Activated T-helper 17 cell treated with anti-CD3 and anti-CD28 coated beads, Interleukin-2, amount 50 U/mL, for 72 hours (primary cell): ENCODE results near the gene SERGEF. TPM values are rescaled to one million over a fixed set of nuclear protein-coding genes. Genes with fewer than 3 reads are reported as not detected.

ENCODE experiments used
- ATAC-seq: fragments of 150-1000 bp; cut with Tn5 transposase; replicated peaks from 2 replicates; pipeline ENCODE4 v1.10.0; 2021; ENCODE audit warnings: mild to moderate bottlenecking, moderate library complexity
- H3K27ac Mint-ChIP-seq: one replicate; pipeline ENCODE4 v1.8.0; 2022; ENCODE audit warnings: mixed read lengths
- H3K27me3 Mint-ChIP-seq: one replicate; pipeline ENCODE4 v1.8.0; 2022; ENCODE audit warnings: mixed read lengths
- H3K36me3 Mint-ChIP-seq: one replicate; pipeline ENCODE4 v1.8.0; 2022; ENCODE audit warnings: low read depth, mild to moderate bottlenecking, mixed read lengths
- H3K4me1 Mint-ChIP-seq: one replicate; pipeline ENCODE4 v1.8.0; 2022; ENCODE audit warnings: mixed read lengths
- H3K4me3 Mint-ChIP-seq: one replicate; pipeline ENCODE4 v1.8.0; 2022; ENCODE audit warnings: mild to moderate bottlenecking, mixed read lengths
- H3K9me3 Mint-ChIP-seq: one replicate; pipeline ENCODE4 v1.8.0; 2022; ENCODE audit warnings: mixed read lengths
- total RNA-seq, 2 donors: library from RNA; stranded (reverse); gene quantifications; one replicate each; pipeline ENCODE4 v1.2.3, GENCODE V29; 2022

Gene SERGEF
- total RNA-seq, 2 donors from 2014 or later = 47.9 to 76.0 TPM

- H3K9me3 Mint-ChIP-seq = no peaks in the 10 kb centered on the region
- no peak overlapping the region for H3K4me3 Mint-ChIP-seq
- no peak for ATAC-seq
- peaks cover 10% of the 10 kb centered on the region for H3K4me1 Mint-ChIP-seq
- no peak overlapping the region for H3K27ac Mint-ChIP-seq
- no peaks in the 10 kb centered on the region for H3K27me3 Mint-ChIP-seq
- H3K36me3 Mint-ChIP-seq = peaks cover 41% of the 10 kb centered on the region
Measured at GRCh38 chr11:17861036-17861755, 151.7 kb downstream of the SERGEF start.

- Mint-ChIP-seq H3K4me1 (peaks cover 10% of the 10 kb centered on the region), H3K4me3 (no peak overlapping the region), H3K27ac (no peak overlapping the region), H3K36me3 (peaks cover 41% of the 10 kb centered on the region), H3K27me3 (no peaks in the 10 kb centered on the region), H3K9me3 (no peaks in the 10 kb centered on the region)
- ATAC-seq = no peak
Measured at GRCh38 chr11:17859552-17859951, 153.3 kb downstream of the SERGEF start.

GRCh38 chr11:17855531-17856290, 157.1 kb downstream of the SERGEF start:
- no peaks in the 10 kb centered on the region for H3K9me3 Mint-ChIP-seq
- H3K4me1 Mint-ChIP-seq = peaks cover 10% of the 10 kb centered on the region
- H3K27ac Mint-ChIP-seq = peak overlapping the region; percentile 13
- peaks cover 38% of the 10 kb centered on the region for H3K36me3 Mint-ChIP-seq
- H3K27me3 Mint-ChIP-seq = no peaks in the 10 kb centered on the region
- no peak overlapping the region for H3K4me3 Mint-ChIP-seq
- no peak for ATAC-seq

GRCh38 chr11:17853280-17853679, 159.6 kb downstream of the SERGEF start:
- peaks cover 19% of the 10 kb centered on the region for H3K36me3 Mint-ChIP-seq
- H3K27ac Mint-ChIP-seq = no peak overlapping the region
- no peak overlapping the region for H3K4me3 Mint-ChIP-seq
- H3K9me3 Mint-ChIP-seq = no peaks in the 10 kb centered on the region
- no peak for ATAC-seq
- H3K4me1 Mint-ChIP-seq = peaks cover 6% of the 10 kb centered on the region
- no peaks in the 10 kb centered on the region for H3K27me3 Mint-ChIP-seq

- H3K4me1 Mint-ChIP-seq = peaks cover 5% of the 10 kb centered on the region
Measured at GRCh38 chr11:17852246-17852645, 160.6 kb downstream of the SERGEF start.

GRCh38 chr11:17851697-17852096, 161.2 kb downstream of the SERGEF start:
- Mint-ChIP-seq H3K4me1 (peaks cover 5% of the 10 kb centered on the region), H3K36me3 (peaks cover 13% of the 10 kb centered on the region), H3K27ac (no peak overlapping the region), H3K9me3 (no peaks in the 10 kb centered on the region), H3K27me3 (no peaks in the 10 kb centered on the region), H3K4me3 (no peak overlapping the region)
- ATAC-seq = no peak

More at GRCh38 chr11:17852246-17852645, 160.6 kb downstream of the SERGEF start:
- Mint-ChIP-seq H3K9me3 (no peaks in the 10 kb centered on the region), H3K27me3 (no peaks in the 10 kb centered on the region), H3K4me3 (no peak overlapping the region), H3K36me3 (peaks cover 11% of the 10 kb centered on the region), H3K27ac (no peak overlapping the region)
- ATAC-seq = no peak

- H3K27ac Mint-ChIP-seq = no peak overlapping the region
- no peak overlapping the region for H3K4me3 Mint-ChIP-seq
- H3K9me3 Mint-ChIP-seq = no peaks in the 10 kb centered on the region
- peaks cover 18% of the 10 kb centered on the region for H3K36me3 Mint-ChIP-seq
- H3K4me1 Mint-ChIP-seq = peaks cover 5% of the 10 kb centered on the region
- no peaks in the 10 kb centered on the region for H3K27me3 Mint-ChIP-seq
- no peak for ATAC-seq
Measured at GRCh38 chr11:17850336-17850735, 162.5 kb downstream of the SERGEF start.

GRCh38 chr11:17848715-17849114, 164.1 kb downstream of the SERGEF start:
- H3K27me3 Mint-ChIP-seq = no peaks in the 10 kb centered on the region
- H3K36me3 Mint-ChIP-seq = peaks cover 20% of the 10 kb centered on the region
- no peak overlapping the region for H3K27ac Mint-ChIP-seq
- no peak for ATAC-seq
- H3K9me3 Mint-ChIP-seq = no peaks in the 10 kb centered on the region
- H3K4me3 Mint-ChIP-seq = no peak overlapping the region
- H3K4me1 Mint-ChIP-seq = no peaks in the 10 kb centered on the region

- peaks cover 25% of the 10 kb centered on the region for H3K36me3 Mint-ChIP-seq
- no peaks in the 10 kb centered on the region for H3K27me3 Mint-ChIP-seq
- H3K4me3 Mint-ChIP-seq = no peak overlapping the region
- no peaks in the 10 kb centered on the region for H3K9me3 Mint-ChIP-seq
- no peaks in the 10 kb centered on the region for H3K4me1 Mint-ChIP-seq
- ATAC-seq = no peak
- no peak overlapping the region for H3K27ac Mint-ChIP-seq
Measured at GRCh38 chr11:17846852-17847453, 165.9 kb downstream of the SERGEF start.

- H3K9me3 Mint-ChIP-seq = no peaks in the 10 kb centered on the region
- no peak for ATAC-seq
- H3K36me3 Mint-ChIP-seq = peaks cover 18% of the 10 kb centered on the region
- H3K27ac Mint-ChIP-seq = no peak overlapping the region
- no peaks in the 10 kb centered on the region for H3K4me1 Mint-ChIP-seq
- no peaks in the 10 kb centered on the region for H3K27me3 Mint-ChIP-seq
- no peak overlapping the region for H3K4me3 Mint-ChIP-seq
Measured at GRCh38 chr11:17845431-17845881, 167.4 kb downstream of the SERGEF start.

- Mint-ChIP-seq H3K9me3 (no peaks in the 10 kb centered on the region), H3K4me1 (no peaks in the 10 kb centered on the region), H3K4me3 (no peak overlapping the region), H3K27me3 (no peaks in the 10 kb centered on the region), H3K36me3 (peaks cover 7% of the 10 kb centered on the region), H3K27ac (no peak overlapping the region)
- no peak for ATAC-seq
Measured at GRCh38 chr11:17840101-17840548, 172.7 kb downstream of the SERGEF start.

- no peak overlapping the region for H3K4me3 Mint-ChIP-seq
- no peaks in the 10 kb centered on the region for H3K27me3 Mint-ChIP-seq
- H3K36me3 Mint-ChIP-seq = peaks cover 7% of the 10 kb centered on the region
- ATAC-seq = no peak
- no peaks in the 10 kb centered on the region for H3K9me3 Mint-ChIP-seq
- H3K4me1 Mint-ChIP-seq = no peaks in the 10 kb centered on the region
- no peak overlapping the region for H3K27ac Mint-ChIP-seq
Measured at GRCh38 chr11:17839450-17839849, 173.4 kb downstream of the SERGEF start.

GRCh38 chr11:17838102-17838501, 174.7 kb downstream of the SERGEF start:
- no peak overlapping the region for H3K27ac Mint-ChIP-seq
- ATAC-seq = no peak
- H3K4me1 Mint-ChIP-seq = no peaks in the 10 kb centered on the region
- H3K27me3 Mint-ChIP-seq = no peaks in the 10 kb centered on the region
- H3K9me3 Mint-ChIP-seq = no peaks in the 10 kb centered on the region
- no peaks in the 10 kb centered on the region for H3K36me3 Mint-ChIP-seq
- H3K4me3 Mint-ChIP-seq = no peak overlapping the region

GRCh38 chr11:17831883-17832282, 181.0 kb downstream of the SERGEF start:
- H3K27me3 Mint-ChIP-seq = no peaks in the 10 kb centered on the region
- H3K36me3 Mint-ChIP-seq = peaks cover 11% of the 10 kb centered on the region
- ATAC-seq = no peak
- H3K27ac Mint-ChIP-seq = no peak overlapping the region
- no peak overlapping the region for H3K4me3 Mint-ChIP-seq
- H3K4me1 Mint-ChIP-seq = no peaks in the 10 kb centered on the region
- H3K9me3 Mint-ChIP-seq = no peaks in the 10 kb centered on the region

- H3K36me3 Mint-ChIP-seq = peaks cover 12% of the 10 kb centered on the region
- H3K9me3 Mint-ChIP-seq = no peaks in the 10 kb centered on the region
- H3K4me1 Mint-ChIP-seq = no peaks in the 10 kb centered on the region
- H3K27me3 Mint-ChIP-seq = no peaks in the 10 kb centered on the region
- no peak for ATAC-seq
- no peak overlapping the region for H3K27ac Mint-ChIP-seq
- no peak overlapping the region for H3K4me3 Mint-ChIP-seq
Measured at GRCh38 chr11:17831228-17831627, 181.6 kb downstream of the SERGEF start.
